ENCODE measurements around the gene ALDH3A2.
"Not testable (repeated sequence)": the region's sequence is repeated elsewhere in the genome, so short reads cannot be mapped to it uniquely, and the experiment has no call there.

- not testable (repeated sequence) for TF ChIP-seq YY1 (IDR thresholded peaks at IDR 0.05; ENCODE audit: insufficient read depth, insufficient read length); ZNF274 (IDR thresholded peaks at IDR 0.05; ENCODE audit: low read depth, low read length); SUZ12 (IDR thresholded peaks at IDR 0.05; ENCODE audit: extremely low read depth, insufficient read depth, insufficient read length)
Measured at GRCh38 chr17:19669680-19670079, 21.1 kb downstream of the ALDH3A2 start.
